Neural cell (in vitro differentiated cells): Measurements from ENCODE around the gene USP6NL. TPM values are rescaled to one million over a fixed set of nuclear protein-coding genes. Genes with fewer than 3 reads are reported as not detected.

ENCODE experiments used
- H2AFZ ChIP-seq: fragments of 200-600, 300-800 bp; sonication (generic), shearing (Covaris generic); 2 replicates; pipeline ENCODE4 v1.6.0; 2014; ENCODE audit warnings: low read depth, mild to moderate bottlenecking, antibody characterized with exemption, low read length, moderate library complexity
- H3F3A ChIP-seq: fragments of 200-600 bp; shearing (Covaris generic); 2 replicates; pipeline ENCODE4 v1.6.1; 2016; ENCODE audit warnings: mild to moderate bottlenecking, moderate library complexity, mixed read lengths, antibody characterized with exemption, low read length; ENCODE audit not compliant: insufficient read depth, poor library complexity, severe bottlenecking
- H3K27ac ChIP-seq: fragments of 200-600, 300-800 bp; sonication (generic), shearing (Covaris generic); 2 replicates; pipeline ENCODE4 v1.5.1; 2014; ENCODE audit warnings: mild to moderate bottlenecking, low read length, moderate library complexity
- H3K27me3 ChIP-seq: fragments of 300-800, 200-600 bp; sonication (generic), shearing (Covaris generic); 2 replicates; pipeline ENCODE4 v1.6.0; 2014; ENCODE audit warnings: mild to moderate bottlenecking, low read depth, low read length, moderate library complexity; ENCODE audit not compliant: insufficient read depth
- H3K36me3 ChIP-seq: fragments of 300-800, 200-600 bp; sonication (generic), shearing (Covaris generic); 2 replicates; pipeline ENCODE4 v1.5.1; 2014; ENCODE audit warnings: mild to moderate bottlenecking, antibody characterized with exemption, low read length, moderate library complexity; ENCODE audit not compliant: insufficient read depth
- H3K4me2 ChIP-seq: fragments of 300-800, 200-600 bp; sonication (generic), shearing (Covaris generic); 2 replicates; pipeline ENCODE4 v1.6.0; 2014; ENCODE audit warnings: mild to moderate bottlenecking, low read length
- H3K4me3 ChIP-seq: fragments of 300-800, 200-600 bp; sonication (generic), shearing (Covaris generic); 2 replicates; pipeline ENCODE4 v1.5.1; 2014; ENCODE audit warnings: mild to moderate bottlenecking, low read length, moderate library complexity
- H3K79me2 ChIP-seq: fragments of 200-600 bp; shearing (Covaris generic); replicated peaks from 2 replicates; pipeline ENCODE4 v1.6.0; 2014; ENCODE audit warnings: mild to moderate bottlenecking, low read length, moderate library complexity; ENCODE audit not compliant: insufficient read depth
- H3K9ac ChIP-seq: fragments of 300-800, 200-600 bp; sonication (generic), shearing (Covaris generic); 2 replicates; pipeline ENCODE4 v1.6.1; 2016; ENCODE audit warnings: mild to moderate bottlenecking, low read length, mixed read lengths
- H3K9me2 ChIP-seq: fragments of 200-600 bp; shearing (Covaris generic); 2 replicates; pipeline ENCODE4 v1.6.1; 2016; ENCODE audit warnings: mild to moderate bottlenecking, low read length, mixed read lengths; ENCODE audit not compliant: insufficient read depth
- H3K9me3 ChIP-seq: fragments of 200-600, 300-800 bp; sonication (generic), shearing (Covaris generic); 2 replicates; pipeline ENCODE4 v1.6.1; 2016; ENCODE audit warnings: mild to moderate bottlenecking, mixed run types, low read length, moderate library complexity, mixed read lengths
- H4K20me1 ChIP-seq: fragments of 200-600 bp; shearing (Covaris generic); 2 replicates; pipeline ENCODE4 v1.6.1; 2016; ENCODE audit warnings: mild to moderate bottlenecking, mixed run types; ENCODE audit not compliant: insufficient read depth
- EP300 ChIP-seq: fragments of 450-650 bp; conservative IDR thresholded peaks from 2 replicates; pipeline ENCODE4 v1.6.1; 2014; ENCODE audit warnings: antibody characterized with exemption, mild to moderate bottlenecking, moderate library complexity; ENCODE audit not compliant: poor library complexity, severe bottlenecking
- EZH2 ChIP-seq: fragments of 200-600, 300-800 bp; shearing (Covaris generic), sonication (generic); IDR thresholded peaks from 2 replicates; pipeline ENCODE4 v1.6.1; 2014; ENCODE audit warnings: antibody characterized with exemption, low read length, borderline replicate concordance, mild to moderate bottlenecking; ENCODE audit not compliant: insufficient read depth, poor library complexity, severe bottlenecking
- MXI1 ChIP-seq: fragments of 450-650 bp; conservative IDR thresholded peaks from 2 replicates; pipeline ENCODE4 v1.6.1; 2014; ENCODE audit warnings: antibody characterized with exemption, mild to moderate bottlenecking; ENCODE audit not compliant: poor library complexity, severe bottlenecking
- POLR2AphosphoS5 ChIP-seq: IDR thresholded peaks from 2 replicates; pipeline ENCODE4 v1.6.1; 2012
- RAD21 ChIP-seq: fragments of 450-650 bp; conservative IDR thresholded peaks from 2 replicates; pipeline ENCODE4 v1.6.1; 2014; ENCODE audit warnings: antibody characterized with exemption, mild to moderate bottlenecking, moderate library complexity
- SMC3 ChIP-seq: fragments of 450-650 bp; conservative IDR thresholded peaks from 2 replicates; pipeline ENCODE4 v1.6.1; 2014; ENCODE audit warnings: antibody characterized with exemption, mild to moderate bottlenecking, moderate library complexity; ENCODE audit not compliant: poor library complexity
- TAF1 ChIP-seq: IDR thresholded peaks from 2 replicates; pipeline ENCODE4 v1.6.1; 2012; ENCODE audit warnings: low read depth
- polyA plus RNA-seq: library from polyadenylated mRNA; depleted of rRNA; stranded (reverse); fragments of >200 nt; gene quantifications from 2 replicates; pipeline ENCODE4 v1.2.3, GENCODE V29; 2014
- TF ChIP-seq, protein P1 (sequence below): fragments of 450-650 bp; IDR thresholded peaks from 2 replicates; pipeline ENCODE4 v1.5.1; 2014; ENCODE audit warnings: antibody characterized with exemption, mild to moderate bottlenecking, moderate library complexity; ENCODE audit not compliant: poor library complexity, severe bottlenecking
- TF ChIP-seq, protein P2 (sequence below): IDR thresholded peaks from 2 replicates; pipeline ENCODE4 v1.6.1; 2012; ENCODE audit warnings: borderline replicate concordance

The USP6NL gene
- polyA plus RNA-seq, 1 donor from 2014 or later = 39.9 TPM

DNA sequence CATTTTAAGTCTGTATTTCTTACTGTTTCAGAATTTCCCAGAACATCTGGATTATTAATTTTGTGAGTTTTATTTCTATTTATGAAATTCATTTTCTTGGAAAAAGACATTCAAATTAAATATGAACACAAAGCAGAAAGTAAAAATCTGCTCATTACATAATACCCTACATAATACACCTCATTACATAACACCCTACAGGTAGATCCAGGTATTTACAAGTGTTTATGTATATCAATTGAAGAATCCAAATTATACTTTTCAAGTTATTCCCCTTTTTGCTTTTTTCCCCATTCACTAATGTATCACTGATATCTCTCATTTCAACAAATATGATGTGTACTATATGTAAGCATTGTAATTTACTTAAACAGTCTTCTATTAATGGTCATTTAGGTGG lies 129.1 kb downstream of the USP6NL start:
- Histone ChIP-seq H3K9me2 (no peaks in the 10 kb centered on the region), H3K4me2 (no peak overlapping the region), H3K4me3 (no peak overlapping the region), H3K9me3 (no peaks in the 10 kb centered on the region), H4K20me1 (no peaks in the 10 kb centered on the region), H2AFZ (no peak overlapping the region), H3K27me3 (no peaks in the 10 kb centered on the region), H3K27ac (no peak overlapping the region), H3F3A (no peaks in the 10 kb centered on the region), H3K79me2 (no peaks in the 10 kb centered on the region), H3K36me3 (peaks cover 6% of the 10 kb centered on the region), H3K9ac (no peak overlapping the region)
- TF ChIP-seq, protein P1, sequence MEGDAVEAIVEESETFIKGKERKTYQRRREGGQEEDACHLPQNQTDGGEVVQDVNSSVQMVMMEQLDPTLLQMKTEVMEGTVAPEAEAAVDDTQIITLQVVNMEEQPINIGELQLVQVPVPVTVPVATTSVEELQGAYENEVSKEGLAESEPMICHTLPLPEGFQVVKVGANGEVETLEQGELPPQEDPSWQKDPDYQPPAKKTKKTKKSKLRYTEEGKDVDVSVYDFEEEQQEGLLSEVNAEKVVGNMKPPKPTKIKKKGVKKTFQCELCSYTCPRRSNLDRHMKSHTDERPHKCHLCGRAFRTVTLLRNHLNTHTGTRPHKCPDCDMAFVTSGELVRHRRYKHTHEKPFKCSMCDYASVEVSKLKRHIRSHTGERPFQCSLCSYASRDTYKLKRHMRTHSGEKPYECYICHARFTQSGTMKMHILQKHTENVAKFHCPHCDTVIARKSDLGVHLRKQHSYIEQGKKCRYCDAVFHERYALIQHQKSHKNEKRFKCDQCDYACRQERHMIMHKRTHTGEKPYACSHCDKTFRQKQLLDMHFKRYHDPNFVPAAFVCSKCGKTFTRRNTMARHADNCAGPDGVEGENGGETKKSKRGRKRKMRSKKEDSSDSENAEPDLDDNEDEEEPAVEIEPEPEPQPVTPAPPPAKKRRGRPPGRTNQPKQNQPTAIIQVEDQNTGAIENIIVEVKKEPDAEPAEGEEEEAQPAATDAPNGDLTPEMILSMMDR = no peak
- TF ChIP-seq TAF1 (no peak), POLR2AphosphoS5 (no peak), EP300 (no peak), SMC3 (no peak), RAD21 (no peak), EZH2 (no peak), MXI1 (no peak)
- TF ChIP-seq, protein P2, sequence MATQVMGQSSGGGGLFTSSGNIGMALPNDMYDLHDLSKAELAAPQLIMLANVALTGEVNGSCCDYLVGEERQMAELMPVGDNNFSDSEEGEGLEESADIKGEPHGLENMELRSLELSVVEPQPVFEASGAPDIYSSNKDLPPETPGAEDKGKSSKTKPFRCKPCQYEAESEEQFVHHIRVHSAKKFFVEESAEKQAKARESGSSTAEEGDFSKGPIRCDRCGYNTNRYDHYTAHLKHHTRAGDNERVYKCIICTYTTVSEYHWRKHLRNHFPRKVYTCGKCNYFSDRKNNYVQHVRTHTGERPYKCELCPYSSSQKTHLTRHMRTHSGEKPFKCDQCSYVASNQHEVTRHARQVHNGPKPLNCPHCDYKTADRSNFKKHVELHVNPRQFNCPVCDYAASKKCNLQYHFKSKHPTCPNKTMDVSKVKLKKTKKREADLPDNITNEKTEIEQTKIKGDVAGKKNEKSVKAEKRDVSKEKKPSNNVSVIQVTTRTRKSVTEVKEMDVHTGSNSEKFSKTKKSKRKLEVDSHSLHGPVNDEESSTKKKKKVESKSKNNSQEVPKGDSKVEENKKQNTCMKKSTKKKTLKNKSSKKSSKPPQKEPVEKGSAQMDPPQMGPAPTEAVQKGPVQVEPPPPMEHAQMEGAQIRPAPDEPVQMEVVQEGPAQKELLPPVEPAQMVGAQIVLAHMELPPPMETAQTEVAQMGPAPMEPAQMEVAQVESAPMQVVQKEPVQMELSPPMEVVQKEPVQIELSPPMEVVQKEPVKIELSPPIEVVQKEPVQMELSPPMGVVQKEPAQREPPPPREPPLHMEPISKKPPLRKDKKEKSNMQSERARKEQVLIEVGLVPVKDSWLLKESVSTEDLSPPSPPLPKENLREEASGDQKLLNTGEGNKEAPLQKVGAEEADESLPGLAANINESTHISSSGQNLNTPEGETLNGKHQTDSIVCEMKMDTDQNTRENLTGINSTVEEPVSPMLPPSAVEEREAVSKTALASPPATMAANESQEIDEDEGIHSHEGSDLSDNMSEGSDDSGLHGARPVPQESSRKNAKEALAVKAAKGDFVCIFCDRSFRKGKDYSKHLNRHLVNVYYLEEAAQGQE = no peak

DNA sequence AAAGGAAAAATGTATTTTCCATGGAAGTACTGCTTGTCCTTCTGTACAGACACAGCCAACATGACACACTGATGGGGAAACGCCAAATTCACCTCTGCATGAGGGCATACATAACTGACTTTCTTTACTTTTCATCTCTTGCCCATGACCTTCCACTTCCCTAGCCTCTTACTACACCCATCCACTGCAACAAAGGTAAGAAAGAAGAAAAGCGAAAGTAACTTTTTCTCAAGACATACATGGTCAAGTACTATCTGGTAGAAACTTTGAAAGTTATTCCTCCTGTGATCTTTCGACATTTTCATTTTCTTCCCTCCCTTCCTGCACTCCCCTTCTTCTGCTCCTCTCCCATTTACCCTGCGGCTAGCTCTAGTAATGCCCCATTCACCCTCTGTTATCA lies 130.8 kb downstream of the USP6NL start:
- H3F3A ChIP-seq = no peaks in the 10 kb centered on the region
- no peak overlapping the region for H2AFZ ChIP-seq
- H3K9me3 ChIP-seq = no peaks in the 10 kb centered on the region
- H3K79me2 ChIP-seq = no peaks in the 10 kb centered on the region
- no peak overlapping the region for H3K4me3 ChIP-seq
- TF ChIP-seq SMC3 (no peak), RAD21 (no peak), EZH2 (no peak), TAF1 (no peak), MXI1 (no peak), POLR2AphosphoS5 (no peak), EP300 (no peak)
- TF ChIP-seq, protein P2 = no peak
- TF ChIP-seq, protein P1 = no peak
- H3K9me2 ChIP-seq = no peaks in the 10 kb centered on the region
- no peak overlapping the region for H3K9ac ChIP-seq
- H3K27me3 ChIP-seq = no peaks in the 10 kb centered on the region
- H4K20me1 ChIP-seq = no peaks in the 10 kb centered on the region
- H3K4me2 ChIP-seq = no peak overlapping the region
- H3K27ac ChIP-seq = no peak overlapping the region
- H3K36me3 ChIP-seq = peaks cover 6% of the 10 kb centered on the region
